ENCODE measurements around the gene SCYGR7.

GRCh38 chr2:227706859-227707258 lies 21.3 kb upstream of the SCYGR7 start:
- TF ChIP-seq POLR2A (IDR thresholded peaks at IDR 0.05) (no peak), CTCF (IDR thresholded peaks at IDR 0.05) (no peak)
